K562 (cell line): ENCODE results near the gene PIP5K1B. TPM values are rescaled to one million over a fixed set of nuclear protein-coding genes. Genes with fewer than 3 reads are reported as not detected.

Experiments
- BHLHE40 ChIP-seq: IDR thresholded peaks from 2 replicates; pipeline ENCODE4 v1.6.1; 2011; ENCODE audit warnings: low read length, improper control_type of control experiment
- CBFA2T2 ChIP-seq: fragments of 450-650 bp; conservative IDR thresholded peaks from 2 replicates; pipeline ENCODE4 v1.6.1; 2017; ENCODE audit warnings: mild to moderate bottlenecking
- CTBP1 ChIP-seq: fragments of 450-650 bp; IDR thresholded peaks from 2 replicates; pipeline ENCODE4 v1.6.1; 2016; ENCODE audit warnings: borderline replicate concordance
- EGR1 ChIP-seq: fragments of 450-650 bp; conservative IDR thresholded peaks from 2 replicates; pipeline ENCODE4 v1.6.1; 2017; ENCODE audit warnings: mild to moderate bottlenecking
- MAFG ChIP-seq: fragments of 450-650 bp; conservative IDR thresholded peaks from 2 replicates; pipeline ENCODE4 v1.6.1; 2016; ENCODE audit warnings: missing genetic modification characterization, missing compliant biosample characterization
- MEIS2 ChIP-seq: fragments of 450-650 bp; IDR thresholded peaks from 2 replicates; pipeline ENCODE4 v1.6.1; 2014; ENCODE audit warnings: mild to moderate bottlenecking; ENCODE audit not compliant: partially characterized antibody
- NR2F6 ChIP-seq: fragments of 450-650 bp; formaldehyde crosslinking; IDR thresholded peaks from 2 replicates; pipeline ENCODE4 v1.4.0; 2020; ENCODE audit warnings: mild to moderate bottlenecking
- PHB ChIP-seq: fragments of 250-450 bp; sonication (Bioruptor Pico); IDR thresholded peaks from 2 replicates; pipeline ENCODE4 v1.5.0; 2021
- SMARCB1 ChIP-seq: IDR thresholded peaks from 2 replicates; pipeline ENCODE4 v1.6.1; 2011; ENCODE audit warnings: improper control_type of control experiment, low read depth; ENCODE audit not compliant: insufficient read length
- SMARCE1 ChIP-seq: fragments of 450-650 bp; IDR thresholded peaks from 2 replicates; pipeline ENCODE4 v1.7.1; 2016; ENCODE audit warnings: mild to moderate bottlenecking
- SPI1 ChIP-seq: IDR thresholded peaks from 2 replicates; pipeline ENCODE4 v1.6.1; 2011; ENCODE audit warnings: low read depth, low read length, control low read depth, borderline replicate concordance
- polyA plus RNA-seq, 8 experiments: library from polyadenylated mRNA; depleted of rRNA in 4 of 8; stranded (reverse) in 5 of 8; unstranded in 3 of 8; fragments of >200 nt; fragmentation: Nextera tagmentation in 2 of 8; fragmentation: Illumina TruSeq in 1 of 8; extraction: Ambion mirVana in 2 of 8; extraction: Trizol in 1 of 8; gene quantifications; 2 replicates each; pipeline versions ENCODE4 v1.2.1 to v1.2.3, GENCODE V29; 2011 to 2014; ENCODE audit warnings: inconsistent platforms in 1 of 8, missing spikeins in 1 of 8
- total RNA-seq, 7 experiments: library from RNA; depleted of rRNA in 6 of 7; stranded (reverse); fragments of >200 nt in 6 of 7; fragmentation: Illumina TruSeq in 2 of 7; extraction: Trizol in 2 of 7; gene quantifications; 2 replicates each; pipeline versions ENCODE4 v1.2.1 to v1.2.3, GENCODE V29; 2011 to 2021; ENCODE audit warnings: low replicate concordance in 1 of 7
- TF ChIP-seq, protein P1 (sequence below): fragments of 250-450 bp; sonication (Bioruptor Pico); IDR thresholded peaks from 2 replicates; pipeline ENCODE4 v1.4.0; 2020; ENCODE audit warnings: mild to moderate bottlenecking, moderate library complexity, borderline replicate concordance
- TF ChIP-seq, protein P2 (sequence below): fragments of 250-450 bp; sonication (Bioruptor Pico); IDR thresholded peaks from 2 replicates; pipeline ENCODE4 v1.8.0; 2021; ENCODE audit warnings: mild to moderate bottlenecking, moderate library complexity
- TF ChIP-seq, protein P3 (sequence below), 2 experiments: fragments of 450-650 bp; IDR thresholded peaks; 2 replicates each; pipeline ENCODE4 v1.6.1; 2016; ENCODE audit warnings: mild to moderate bottlenecking in 2 of 2, borderline replicate concordance in 1 of 2, low read depth in 1 of 2, moderate library complexity in 1 of 2
- TF ChIP-seq, protein P4 (sequence below): sonication (generic); formaldehyde crosslinking; IDR thresholded peaks from 2 replicates; pipeline ENCODE4 v1.4.0; 2020; ENCODE audit warnings: mild to moderate bottlenecking, missing genetic modification reagents

PIP5K1B gene
- total and polyA plus RNA-seq, 9 of the 15 experiments (the other 6 are each of a cell fraction or from before 2014, with no cell fraction given) = 3.1 to 12.9 (median 7.4) TPM

DNA sequence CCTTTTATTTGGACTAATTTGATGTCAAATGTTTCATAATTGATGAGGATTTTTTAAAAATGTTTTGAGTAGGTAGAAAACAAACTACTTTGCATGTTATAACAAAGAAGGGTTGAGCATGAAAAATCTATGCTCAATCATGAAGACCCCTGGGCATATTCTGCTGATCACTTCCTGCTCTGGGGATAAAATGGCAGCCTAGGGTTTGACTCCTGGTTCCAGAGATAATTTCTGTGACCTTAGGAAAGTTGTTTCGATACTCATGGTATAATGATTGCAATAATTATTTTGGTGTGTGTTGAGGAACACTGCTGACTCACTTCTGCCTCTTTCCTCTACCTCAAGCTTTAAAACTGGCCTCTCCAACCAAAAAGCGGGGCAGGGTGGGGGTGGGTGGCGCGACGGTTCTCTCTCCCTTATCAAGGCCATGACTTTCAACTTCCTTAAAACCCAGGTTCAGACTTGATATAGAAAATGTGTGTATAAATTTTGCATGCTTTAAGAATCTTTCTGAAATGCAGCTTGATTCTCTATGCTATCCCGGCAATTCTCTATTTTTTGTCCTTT is 6.0 kb upstream of the PIP5K1B start (continued):
- TF ChIP-seq, protein P1, sequence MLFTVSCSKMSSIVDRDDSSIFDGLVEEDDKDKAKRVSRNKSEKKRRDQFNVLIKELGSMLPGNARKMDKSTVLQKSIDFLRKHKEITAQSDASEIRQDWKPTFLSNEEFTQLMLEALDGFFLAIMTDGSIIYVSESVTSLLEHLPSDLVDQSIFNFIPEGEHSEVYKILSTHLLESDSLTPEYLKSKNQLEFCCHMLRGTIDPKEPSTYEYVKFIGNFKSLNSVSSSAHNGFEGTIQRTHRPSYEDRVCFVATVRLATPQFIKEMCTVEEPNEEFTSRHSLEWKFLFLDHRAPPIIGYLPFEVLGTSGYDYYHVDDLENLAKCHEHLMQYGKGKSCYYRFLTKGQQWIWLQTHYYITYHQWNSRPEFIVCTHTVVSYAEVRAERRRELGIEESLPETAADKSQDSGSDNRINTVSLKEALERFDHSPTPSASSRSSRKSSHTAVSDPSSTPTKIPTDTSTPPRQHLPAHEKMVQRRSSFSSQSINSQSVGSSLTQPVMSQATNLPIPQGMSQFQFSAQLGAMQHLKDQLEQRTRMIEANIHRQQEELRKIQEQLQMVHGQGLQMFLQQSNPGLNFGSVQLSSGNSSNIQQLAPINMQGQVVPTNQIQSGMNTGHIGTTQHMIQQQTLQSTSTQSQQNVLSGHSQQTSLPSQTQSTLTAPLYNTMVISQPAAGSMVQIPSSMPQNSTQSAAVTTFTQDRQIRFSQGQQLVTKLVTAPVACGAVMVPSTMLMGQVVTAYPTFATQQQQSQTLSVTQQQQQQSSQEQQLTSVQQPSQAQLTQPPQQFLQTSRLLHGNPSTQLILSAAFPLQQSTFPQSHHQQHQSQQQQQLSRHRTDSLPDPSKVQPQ (CRISPR knock-in tag) = no peak
- TF ChIP-seq, protein P2, sequence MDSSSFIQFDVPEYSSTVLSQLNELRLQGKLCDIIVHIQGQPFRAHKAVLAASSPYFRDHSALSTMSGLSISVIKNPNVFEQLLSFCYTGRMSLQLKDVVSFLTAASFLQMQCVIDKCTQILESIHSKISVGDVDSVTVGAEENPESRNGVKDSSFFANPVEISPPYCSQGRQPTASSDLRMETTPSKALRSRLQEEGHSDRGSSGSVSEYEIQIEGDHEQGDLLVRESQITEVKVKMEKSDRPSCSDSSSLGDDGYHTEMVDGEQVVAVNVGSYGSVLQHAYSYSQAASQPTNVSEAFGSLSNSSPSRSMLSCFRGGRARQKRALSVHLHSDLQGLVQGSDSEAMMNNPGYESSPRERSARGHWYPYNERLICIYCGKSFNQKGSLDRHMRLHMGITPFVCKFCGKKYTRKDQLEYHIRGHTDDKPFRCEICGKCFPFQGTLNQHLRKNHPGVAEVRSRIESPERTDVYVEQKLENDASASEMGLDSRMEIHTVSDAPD (CRISPR knock-in tag) = no peak
- TF ChIP-seq EGR1 (no peak), BHLHE40 (no peak), SMARCB1 (no peak), PHB (CRISPR knock-in tag) (no peak), MAFG (tag) (peak; percentile 72), CBFA2T2 (no peak), SMARCE1 (peak; percentile 36; the same call in 1 of the 2 replicates), SPI1 (no peak), NR2F6 (CRISPR knock-in tag) (no peak), MEIS2 (no peak), CTBP1 (no peak)
- TF ChIP-seq, protein P3, sequence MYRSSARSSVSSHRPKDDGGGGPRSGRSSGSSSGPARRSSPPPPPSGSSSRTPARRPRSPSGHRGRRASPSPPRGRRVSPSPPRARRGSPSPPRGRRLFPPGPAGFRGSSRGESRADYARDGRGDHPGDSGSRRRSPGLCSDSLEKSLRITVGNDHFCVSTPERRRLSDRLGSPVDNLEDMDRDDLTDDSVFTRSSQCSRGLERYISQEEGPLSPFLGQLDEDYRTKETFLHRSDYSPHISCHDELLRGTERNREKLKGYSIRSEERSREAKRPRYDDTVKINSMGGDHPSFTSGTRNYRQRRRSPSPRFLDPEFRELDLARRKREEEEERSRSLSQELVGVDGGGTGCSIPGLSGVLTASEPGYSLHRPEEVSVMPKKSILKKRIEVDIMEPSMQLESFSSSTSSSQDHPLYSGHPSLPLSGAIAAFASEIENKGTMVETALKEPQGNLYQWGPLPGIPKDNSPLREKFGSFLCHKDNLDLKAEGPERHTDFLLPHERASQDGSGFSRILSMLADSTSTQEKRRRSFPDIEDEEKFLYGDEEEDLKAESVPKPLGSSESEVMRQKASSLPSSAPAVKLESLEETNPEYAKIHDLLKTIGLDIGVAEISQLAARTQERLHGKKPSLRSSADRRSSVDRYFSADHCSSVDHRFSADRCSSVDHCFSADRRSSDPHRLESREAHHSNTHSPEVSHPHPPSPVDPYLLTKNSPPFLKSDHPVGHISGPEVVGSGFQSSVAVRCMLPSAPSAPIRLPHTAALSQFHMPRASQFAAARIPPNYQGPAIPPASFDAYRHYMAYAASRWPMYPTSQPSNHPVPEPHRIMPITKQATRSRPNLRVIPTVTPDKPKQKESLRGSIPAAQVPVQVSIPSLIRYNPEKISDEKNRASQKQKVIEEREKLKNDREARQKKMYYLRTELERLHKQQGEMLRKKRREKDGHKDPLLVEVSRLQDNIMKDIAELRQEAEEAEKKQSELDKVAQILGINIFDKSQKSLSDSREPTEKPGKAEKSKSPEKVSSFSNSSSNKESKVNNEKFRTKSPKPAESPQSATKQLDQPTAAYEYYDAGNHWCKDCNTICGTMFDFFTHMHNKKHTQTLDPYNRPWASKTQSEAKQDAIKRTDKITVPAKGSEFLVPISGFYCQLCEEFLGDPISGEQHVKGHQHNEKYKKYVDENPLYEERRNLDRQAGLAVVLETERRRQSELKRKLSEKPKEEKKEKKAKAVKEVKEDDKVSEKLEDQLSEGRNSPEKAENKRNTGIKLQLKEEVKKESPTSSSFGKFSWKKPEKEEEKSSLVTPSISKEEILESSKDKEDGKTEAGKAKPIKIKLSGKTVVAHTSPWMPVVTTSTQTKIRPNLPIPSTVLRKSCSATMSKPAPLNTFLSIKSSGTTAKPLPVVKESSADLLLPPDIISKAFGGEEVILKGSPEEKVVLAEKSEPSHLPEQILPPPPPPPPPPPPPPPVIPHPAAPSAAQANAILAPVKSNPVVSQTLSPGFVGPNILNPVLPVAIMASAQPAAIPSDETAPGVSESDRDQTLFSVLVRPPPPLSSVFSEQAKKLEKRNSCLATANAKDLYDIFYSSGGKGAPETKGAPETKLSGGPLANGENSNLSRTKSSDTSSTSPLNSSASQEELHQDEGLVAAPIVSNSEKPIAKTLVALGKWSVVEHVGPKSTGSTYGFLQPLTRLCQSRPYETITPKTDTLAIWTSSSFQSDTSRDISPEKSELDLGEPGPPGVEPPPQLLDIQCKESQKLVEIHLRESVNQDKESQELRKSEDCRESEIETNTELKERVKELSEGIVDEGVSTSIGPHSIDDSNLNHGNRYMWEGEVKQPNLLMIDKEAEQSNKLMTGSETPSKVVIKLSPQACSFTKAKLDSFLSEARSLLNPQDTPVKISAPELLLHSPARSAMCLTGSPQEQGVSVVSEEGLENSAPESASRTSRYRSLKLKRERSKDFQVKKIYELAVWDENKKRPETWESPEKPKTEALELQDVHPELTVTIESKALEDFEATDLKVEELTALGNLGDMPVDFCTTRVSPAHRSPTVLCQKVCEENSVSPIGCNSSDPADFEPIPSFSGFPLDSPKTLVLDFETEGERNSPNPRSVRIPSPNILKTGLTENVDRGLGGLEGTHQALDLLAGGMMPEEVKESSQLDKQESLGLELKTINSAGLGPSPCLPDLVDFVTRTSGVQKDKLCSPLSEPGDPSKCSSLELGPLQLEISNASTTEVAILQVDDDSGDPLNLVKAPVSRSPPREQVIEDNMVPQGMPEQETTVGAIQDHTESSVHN (IDR thresholded peaks at IDR 0.05; ENCODE audit: borderline replicate concordance in 1 of 2, low read depth in 1 of 2) = no peak
- TF ChIP-seq, protein P4, sequence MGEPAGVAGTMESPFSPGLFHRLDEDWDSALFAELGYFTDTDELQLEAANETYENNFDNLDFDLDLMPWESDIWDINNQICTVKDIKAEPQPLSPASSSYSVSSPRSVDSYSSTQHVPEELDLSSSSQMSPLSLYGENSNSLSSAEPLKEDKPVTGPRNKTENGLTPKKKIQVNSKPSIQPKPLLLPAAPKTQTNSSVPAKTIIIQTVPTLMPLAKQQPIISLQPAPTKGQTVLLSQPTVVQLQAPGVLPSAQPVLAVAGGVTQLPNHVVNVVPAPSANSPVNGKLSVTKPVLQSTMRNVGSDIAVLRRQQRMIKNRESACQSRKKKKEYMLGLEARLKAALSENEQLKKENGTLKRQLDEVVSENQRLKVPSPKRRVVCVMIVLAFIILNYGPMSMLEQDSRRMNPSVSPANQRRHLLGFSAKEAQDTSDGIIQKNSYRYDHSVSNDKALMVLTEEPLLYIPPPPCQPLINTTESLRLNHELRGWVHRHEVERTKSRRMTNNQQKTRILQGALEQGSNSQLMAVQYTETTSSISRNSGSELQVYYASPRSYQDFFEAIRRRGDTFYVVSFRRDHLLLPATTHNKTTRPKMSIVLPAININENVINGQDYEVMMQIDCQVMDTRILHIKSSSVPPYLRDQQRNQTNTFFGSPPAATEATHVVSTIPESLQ (CRISPR knock-in tag) = no peak
